HEK293 (cell line): ENCODE measurements around the gene HRAS.

ENCODE experiments used
- CTCF ChIA-PET: fragments of 350-600 bp; formaldehyde crosslinking; extraction: SDS; loops from one replicate; lab custom pipeline; 2021; ENCODE audit warnings: antibody characterized with exemption; lab: Yijun Ruan, JAX
- POLR2A ChIA-PET: fragments of 300-600 bp; formaldehyde crosslinking; extraction: SDS; loops from one replicate; lab custom pipeline; 2020; ENCODE audit warnings: antibody characterized with exemption, inconsistent platforms; lab: Yijun Ruan, JAX
- H3K27ac ChIP-seq: fragments of 200-500 bp; sonication (Bioruptor generic); 2 replicates; pipeline ENCODE4 v1.5.1; 2014; ENCODE audit warnings: low read depth, low read length, control low read depth, inconsistent platforms; ENCODE audit errors: extremely low read depth
- H3K36me3 ChIP-seq, 2 experiments: fragments of 200-500 bp in 1 of 2; sonication (Bioruptor generic) in 1 of 2; 1 replicate in 1 of 2; 2 replicates in 1 of 2; pipeline ENCODE4 v1.5.1; 2014 to 2017; ENCODE audit warnings: inconsistent platforms in 2 of 2, low read length in 2 of 2; ENCODE audit not compliant: control insufficient read depth in 2 of 2, insufficient read depth in 1 of 2
- H3K4me1 ChIP-seq: fragments of 200-500 bp; sonication (Bioruptor generic); 2 replicates; pipeline ENCODE4 v1.5.1; 2014; ENCODE audit warnings: mild to moderate bottlenecking, low read length, inconsistent platforms; ENCODE audit not compliant: control insufficient read depth, insufficient read depth
- H3K4me3 ChIP-seq: 2 replicates; pipeline ENCODE4 v1.5.1; 2011; ENCODE audit warnings: low read depth, mild to moderate bottlenecking, control low read depth, low read length, moderate library complexity
- H3K9me3 ChIP-seq: fragments of 200-500 bp; sonication (Bioruptor generic); 2 replicates; pipeline ENCODE4 v1.5.1; 2014; ENCODE audit warnings: low read depth, low read length, inconsistent platforms; ENCODE audit not compliant: control insufficient read depth, insufficient read depth
- GLIS1 ChIP-seq: fragments of 450-650 bp; formaldehyde crosslinking; IDR thresholded peaks from 2 replicates; pipeline ENCODE4 v1.5.1; 2016; ENCODE audit warnings: missing biosample characterization, missing genetic modification characterization
- PATZ1 ChIP-seq: fragments of 450-650 bp; formaldehyde crosslinking; IDR thresholded peaks from 2 replicates; pipeline ENCODE4 v1.5.1; 2016; ENCODE audit warnings: missing biosample characterization, missing genetic modification characterization
- PRDM6 ChIP-seq: fragments of 450-650 bp; formaldehyde crosslinking; IDR thresholded peaks from 2 replicates; pipeline ENCODE4 v1.5.1; 2017; ENCODE audit warnings: missing biosample characterization, missing genetic modification characterization
- ZBTB20 ChIP-seq: fragments of 450-650 bp; formaldehyde crosslinking; IDR thresholded peaks from 2 replicates; pipeline ENCODE4 v1.5.1; 2016; ENCODE audit warnings: missing biosample characterization, missing genetic modification characterization
- ZBTB8A ChIP-seq: fragments of 450-650 bp; formaldehyde crosslinking; IDR thresholded peaks from 2 replicates; pipeline ENCODE4 v1.5.1; 2016; ENCODE audit warnings: missing biosample characterization, missing genetic modification characterization
- ZNF280D ChIP-seq: fragments of 450-650 bp; formaldehyde crosslinking; IDR thresholded peaks from 2 replicates; pipeline ENCODE4 v1.5.1; 2016; ENCODE audit warnings: missing biosample characterization, missing genetic modification characterization
- ZNF354C ChIP-seq: fragments of 450-650 bp; formaldehyde crosslinking; IDR thresholded peaks from 2 replicates; pipeline ENCODE4 v1.5.1; 2016; ENCODE audit warnings: missing biosample characterization, missing genetic modification characterization, low read depth, borderline replicate concordance
- ZNF501 ChIP-seq: fragments of 450-650 bp; formaldehyde crosslinking; IDR thresholded peaks from 2 replicates; pipeline ENCODE4 v1.5.1; 2016; ENCODE audit warnings: missing biosample characterization, missing genetic modification characterization
- ZNF518A ChIP-seq: fragments of 450-650 bp; formaldehyde crosslinking; conservative IDR thresholded peaks from 2 replicates; pipeline ENCODE4 v1.5.1; 2016; ENCODE audit warnings: low read depth, missing biosample characterization, missing genetic modification characterization
- ZNF596 ChIP-seq: fragments of 450-650 bp; IDR thresholded peaks from 2 replicates; pipeline ENCODE4 v1.5.0; 2018; ENCODE audit warnings: missing biosample characterization, mild to moderate bottlenecking, missing genetic modification characterization, moderate library complexity
- ZNF610 ChIP-seq: fragments of 450-650 bp; formaldehyde crosslinking; IDR thresholded peaks from 2 replicates; pipeline ENCODE4 v1.5.1; 2016; ENCODE audit warnings: missing biosample characterization, missing genetic modification characterization, borderline replicate concordance
- ZNF623 ChIP-seq: fragments of 450-650 bp; formaldehyde crosslinking; IDR thresholded peaks from 2 replicates; pipeline ENCODE4 v1.5.1; 2016; ENCODE audit warnings: missing biosample characterization, missing genetic modification characterization
- ZNF624 ChIP-seq: fragments of 450-650 bp; formaldehyde crosslinking; IDR thresholded peaks from 2 replicates; pipeline ENCODE4 v1.5.1; 2017; ENCODE audit warnings: missing biosample characterization, missing genetic modification characterization
- ZNF658 ChIP-seq: fragments of 450-650 bp; formaldehyde crosslinking; IDR thresholded peaks from 2 replicates; pipeline ENCODE4; 2016; ENCODE audit warnings: missing biosample characterization, missing genetic modification characterization
- TF ChIP-seq, protein P1 (sequence below): fragments of 450-650 bp; formaldehyde crosslinking; IDR thresholded peaks from 2 replicates; pipeline ENCODE4 v1.5.1; 2017; ENCODE audit warnings: missing biosample characterization, missing genetic modification characterization
- TF ChIP-seq, protein P2 (sequence below): fragments of 450-650 bp; formaldehyde crosslinking; IDR thresholded peaks from 2 replicates; pipeline ENCODE4 v1.5.1; 2016; ENCODE audit warnings: missing biosample characterization, missing genetic modification characterization
- TF ChIP-seq, protein P3 (sequence below): fragments of 450-650 bp; formaldehyde crosslinking; optimal IDR thresholded peaks from 2 replicates; pipeline ENCODE3; 2016; ENCODE audit warnings: missing biosample characterization, mild to moderate bottlenecking, missing genetic modification characterization

Gene HRAS

DNA sequence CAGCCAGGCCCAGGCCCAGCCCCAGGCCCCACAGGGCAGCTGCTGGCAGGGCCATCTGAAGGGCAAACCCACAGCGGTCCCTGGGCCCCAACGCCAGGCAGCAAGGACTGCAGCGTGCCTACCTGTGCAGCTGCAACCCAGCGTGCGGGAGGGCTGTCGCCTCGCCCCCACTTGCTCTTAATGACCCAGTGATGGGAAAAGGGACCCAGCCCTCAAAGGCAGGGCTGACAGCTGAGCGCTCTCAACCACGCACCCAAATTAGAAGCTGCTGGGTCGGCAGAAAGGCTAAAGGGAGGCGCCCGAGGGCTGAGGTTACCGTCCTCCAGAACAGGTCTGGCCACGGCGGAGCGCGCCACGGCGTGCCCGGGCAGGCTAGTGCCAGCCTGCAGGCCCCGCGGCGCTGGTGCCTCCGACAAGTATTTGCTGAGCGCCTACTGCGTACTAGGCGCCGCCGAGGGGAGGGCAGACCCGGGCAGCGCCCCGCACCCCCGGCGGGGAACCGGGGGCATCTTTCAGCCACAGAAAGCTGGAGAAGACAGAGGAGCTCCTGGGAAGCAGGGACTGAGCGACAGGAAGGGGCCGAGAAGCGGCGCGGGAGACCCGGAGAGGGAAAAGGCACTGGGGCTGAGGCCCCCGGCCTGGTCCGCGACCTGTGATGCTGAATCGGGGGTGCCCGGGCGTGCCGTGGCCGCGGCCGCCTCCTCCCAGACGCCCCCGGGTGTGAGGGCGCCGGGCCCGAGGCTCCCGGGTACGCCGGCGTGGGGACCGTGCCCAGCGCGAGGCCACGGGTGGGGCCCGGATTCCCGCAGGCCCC is 773 bp downstream of the HRAS start:
- Histone ChIP-seq H3K9me3 (no peaks in the 10 kb centered on the region), H3K4me1 (no peaks in the 10 kb centered on the region), H3K4me3 (peak overlapping the region; percentile 72), H3K36me3 (peaks cover 0 to 43% of the 10 kb centered on the region in 2 experiments; a peak in 1 of 3 replicates), H3K27ac (peak overlapping the region; percentile 83)
- ChIA-PET POLR2A (interaction anchor here (1.0 to 2.7 kb wide), 4 partner anchors 13 to 28 kb away, joined by 3 to 11 read pairs (median 5); partner anchors contain the start of gene RNH1), CTCF (interaction anchor here (0.6 to 1.4 kb wide), 2 partner anchors 15 to 57 kb away, joined by 3 to 4 read pairs; no protein-coding TSS in a partner anchor)
- TF ChIP-seq ZNF354C (tag by site-specific recombination) (no peak), ZNF624 (no peak), ZBTB20 (tag by site-specific recombination) (peak; percentile 66; the same call in 1 of the 2 replicates), PRDM6 (tag by site-specific recombination) (no peak), ZNF623 (tag by site-specific recombination) (no peak), ZNF518A (tag by site-specific recombination) (no peak), GLIS1 (tag by site-specific recombination) (no peak), ZBTB8A (tag by site-specific recombination) (peak; percentile 85), ZNF596 (no peak), ZNF610 (no peak), ZNF501 (tag by site-specific recombination) (0 out of 2 replicates have a peak, but pooled peaks have one; percentile 21), ZNF280D (tag by site-specific recombination) (no peak), ZNF658 (tag by site-specific recombination) (no peak), PATZ1 (tag by site-specific recombination) (peak; percentile 73)
- TF ChIP-seq, protein P1, sequence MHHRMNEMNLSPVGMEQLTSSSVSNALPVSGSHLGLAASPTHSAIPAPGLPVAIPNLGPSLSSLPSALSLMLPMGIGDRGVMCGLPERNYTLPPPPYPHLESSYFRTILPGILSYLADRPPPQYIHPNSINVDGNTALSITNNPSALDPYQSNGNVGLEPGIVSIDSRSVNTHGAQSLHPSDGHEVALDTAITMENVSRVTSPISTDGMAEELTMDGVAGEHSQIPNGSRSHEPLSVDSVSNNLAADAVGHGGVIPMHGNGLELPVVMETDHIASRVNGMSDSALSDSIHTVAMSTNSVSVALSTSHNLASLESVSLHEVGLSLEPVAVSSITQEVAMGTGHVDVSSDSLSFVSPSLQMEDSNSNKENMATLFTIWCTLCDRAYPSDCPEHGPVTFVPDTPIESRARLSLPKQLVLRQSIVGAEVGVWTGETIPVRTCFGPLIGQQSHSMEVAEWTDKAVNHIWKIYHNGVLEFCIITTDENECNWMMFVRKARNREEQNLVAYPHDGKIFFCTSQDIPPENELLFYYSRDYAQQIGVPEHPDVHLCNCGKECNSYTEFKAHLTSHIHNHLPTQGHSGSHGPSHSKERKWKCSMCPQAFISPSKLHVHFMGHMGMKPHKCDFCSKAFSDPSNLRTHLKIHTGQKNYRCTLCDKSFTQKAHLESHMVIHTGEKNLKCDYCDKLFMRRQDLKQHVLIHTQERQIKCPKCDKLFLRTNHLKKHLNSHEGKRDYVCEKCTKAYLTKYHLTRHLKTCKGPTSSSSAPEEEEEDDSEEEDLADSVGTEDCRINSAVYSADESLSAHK = no peak
- TF ChIP-seq, protein P2, sequence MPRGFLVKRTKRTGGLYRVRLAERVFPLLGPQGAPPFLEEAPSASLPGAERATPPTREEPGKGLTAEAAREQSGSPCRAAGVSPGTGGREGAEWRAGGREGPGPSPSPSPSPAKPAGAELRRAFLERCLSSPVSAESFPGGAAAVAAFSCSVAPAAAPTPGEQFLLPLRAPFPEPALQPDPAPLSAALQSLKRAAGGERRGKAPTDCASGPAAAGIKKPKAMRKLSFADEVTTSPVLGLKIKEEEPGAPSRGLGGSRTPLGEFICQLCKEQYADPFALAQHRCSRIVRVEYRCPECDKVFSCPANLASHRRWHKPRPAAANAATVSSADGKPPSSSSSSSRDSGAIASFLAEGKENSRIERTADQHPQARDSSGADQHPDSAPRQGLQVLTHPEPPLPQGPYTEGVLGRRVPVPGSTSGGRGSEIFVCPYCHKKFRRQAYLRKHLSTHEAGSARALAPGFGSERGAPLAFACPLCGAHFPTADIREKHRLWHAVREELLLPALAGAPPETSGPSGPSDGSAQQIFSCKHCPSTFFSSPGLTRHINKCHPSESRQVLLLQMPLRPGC (tag by site-specific recombination) = no peak
- TF ChIP-seq, protein P3, sequence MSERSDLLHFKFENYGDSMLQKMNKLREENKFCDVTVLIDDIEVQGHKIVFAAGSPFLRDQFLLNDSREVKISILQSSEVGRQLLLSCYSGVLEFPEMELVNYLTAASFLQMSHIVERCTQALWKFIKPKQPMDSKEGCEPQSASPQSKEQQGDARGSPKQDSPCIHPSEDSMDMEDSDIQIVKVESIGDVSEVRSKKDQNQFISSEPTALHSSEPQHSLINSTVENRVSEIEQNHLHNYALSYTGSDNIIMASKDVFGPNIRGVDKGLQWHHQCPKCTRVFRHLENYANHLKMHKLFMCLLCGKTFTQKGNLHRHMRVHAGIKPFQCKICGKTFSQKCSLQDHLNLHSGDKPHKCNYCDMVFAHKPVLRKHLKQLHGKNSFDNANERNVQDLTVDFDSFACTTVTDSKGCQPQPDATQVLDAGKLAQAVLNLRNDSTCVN (tag by site-specific recombination) = peak; percentile 63
